ENCODE data around the gene RGMA. TPM values are rescaled to one million over a fixed set of nuclear protein-coding genes. Genes with fewer than 3 reads are reported as not detected.

Gene RGMA
- total and polyA plus RNA-seq, 2 experiments from 2014 or later, result 34.2 to 36.5 TPM

DNA sequence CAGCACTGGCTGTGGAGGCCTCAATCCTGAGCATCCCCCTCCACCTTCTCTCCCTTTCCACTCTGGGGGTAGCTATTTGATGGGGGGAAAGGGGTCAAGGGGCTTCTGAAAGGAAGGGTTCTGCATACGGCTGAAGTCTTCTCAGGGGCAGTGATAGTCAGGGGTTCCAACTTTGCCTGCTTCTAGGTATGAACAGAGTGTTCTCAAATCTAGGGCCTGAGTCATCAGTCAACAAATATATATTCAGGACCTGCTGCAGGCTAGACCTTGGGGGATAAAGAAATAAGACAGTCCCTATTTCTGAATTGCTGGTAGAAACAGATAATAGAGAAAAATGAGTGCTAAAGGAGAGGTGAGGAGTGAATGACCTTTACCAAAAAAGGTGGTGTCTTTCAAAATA, 12.8 kb downstream of the RGMA start (continued):
- TF ChIP-seq, protein P1, sequence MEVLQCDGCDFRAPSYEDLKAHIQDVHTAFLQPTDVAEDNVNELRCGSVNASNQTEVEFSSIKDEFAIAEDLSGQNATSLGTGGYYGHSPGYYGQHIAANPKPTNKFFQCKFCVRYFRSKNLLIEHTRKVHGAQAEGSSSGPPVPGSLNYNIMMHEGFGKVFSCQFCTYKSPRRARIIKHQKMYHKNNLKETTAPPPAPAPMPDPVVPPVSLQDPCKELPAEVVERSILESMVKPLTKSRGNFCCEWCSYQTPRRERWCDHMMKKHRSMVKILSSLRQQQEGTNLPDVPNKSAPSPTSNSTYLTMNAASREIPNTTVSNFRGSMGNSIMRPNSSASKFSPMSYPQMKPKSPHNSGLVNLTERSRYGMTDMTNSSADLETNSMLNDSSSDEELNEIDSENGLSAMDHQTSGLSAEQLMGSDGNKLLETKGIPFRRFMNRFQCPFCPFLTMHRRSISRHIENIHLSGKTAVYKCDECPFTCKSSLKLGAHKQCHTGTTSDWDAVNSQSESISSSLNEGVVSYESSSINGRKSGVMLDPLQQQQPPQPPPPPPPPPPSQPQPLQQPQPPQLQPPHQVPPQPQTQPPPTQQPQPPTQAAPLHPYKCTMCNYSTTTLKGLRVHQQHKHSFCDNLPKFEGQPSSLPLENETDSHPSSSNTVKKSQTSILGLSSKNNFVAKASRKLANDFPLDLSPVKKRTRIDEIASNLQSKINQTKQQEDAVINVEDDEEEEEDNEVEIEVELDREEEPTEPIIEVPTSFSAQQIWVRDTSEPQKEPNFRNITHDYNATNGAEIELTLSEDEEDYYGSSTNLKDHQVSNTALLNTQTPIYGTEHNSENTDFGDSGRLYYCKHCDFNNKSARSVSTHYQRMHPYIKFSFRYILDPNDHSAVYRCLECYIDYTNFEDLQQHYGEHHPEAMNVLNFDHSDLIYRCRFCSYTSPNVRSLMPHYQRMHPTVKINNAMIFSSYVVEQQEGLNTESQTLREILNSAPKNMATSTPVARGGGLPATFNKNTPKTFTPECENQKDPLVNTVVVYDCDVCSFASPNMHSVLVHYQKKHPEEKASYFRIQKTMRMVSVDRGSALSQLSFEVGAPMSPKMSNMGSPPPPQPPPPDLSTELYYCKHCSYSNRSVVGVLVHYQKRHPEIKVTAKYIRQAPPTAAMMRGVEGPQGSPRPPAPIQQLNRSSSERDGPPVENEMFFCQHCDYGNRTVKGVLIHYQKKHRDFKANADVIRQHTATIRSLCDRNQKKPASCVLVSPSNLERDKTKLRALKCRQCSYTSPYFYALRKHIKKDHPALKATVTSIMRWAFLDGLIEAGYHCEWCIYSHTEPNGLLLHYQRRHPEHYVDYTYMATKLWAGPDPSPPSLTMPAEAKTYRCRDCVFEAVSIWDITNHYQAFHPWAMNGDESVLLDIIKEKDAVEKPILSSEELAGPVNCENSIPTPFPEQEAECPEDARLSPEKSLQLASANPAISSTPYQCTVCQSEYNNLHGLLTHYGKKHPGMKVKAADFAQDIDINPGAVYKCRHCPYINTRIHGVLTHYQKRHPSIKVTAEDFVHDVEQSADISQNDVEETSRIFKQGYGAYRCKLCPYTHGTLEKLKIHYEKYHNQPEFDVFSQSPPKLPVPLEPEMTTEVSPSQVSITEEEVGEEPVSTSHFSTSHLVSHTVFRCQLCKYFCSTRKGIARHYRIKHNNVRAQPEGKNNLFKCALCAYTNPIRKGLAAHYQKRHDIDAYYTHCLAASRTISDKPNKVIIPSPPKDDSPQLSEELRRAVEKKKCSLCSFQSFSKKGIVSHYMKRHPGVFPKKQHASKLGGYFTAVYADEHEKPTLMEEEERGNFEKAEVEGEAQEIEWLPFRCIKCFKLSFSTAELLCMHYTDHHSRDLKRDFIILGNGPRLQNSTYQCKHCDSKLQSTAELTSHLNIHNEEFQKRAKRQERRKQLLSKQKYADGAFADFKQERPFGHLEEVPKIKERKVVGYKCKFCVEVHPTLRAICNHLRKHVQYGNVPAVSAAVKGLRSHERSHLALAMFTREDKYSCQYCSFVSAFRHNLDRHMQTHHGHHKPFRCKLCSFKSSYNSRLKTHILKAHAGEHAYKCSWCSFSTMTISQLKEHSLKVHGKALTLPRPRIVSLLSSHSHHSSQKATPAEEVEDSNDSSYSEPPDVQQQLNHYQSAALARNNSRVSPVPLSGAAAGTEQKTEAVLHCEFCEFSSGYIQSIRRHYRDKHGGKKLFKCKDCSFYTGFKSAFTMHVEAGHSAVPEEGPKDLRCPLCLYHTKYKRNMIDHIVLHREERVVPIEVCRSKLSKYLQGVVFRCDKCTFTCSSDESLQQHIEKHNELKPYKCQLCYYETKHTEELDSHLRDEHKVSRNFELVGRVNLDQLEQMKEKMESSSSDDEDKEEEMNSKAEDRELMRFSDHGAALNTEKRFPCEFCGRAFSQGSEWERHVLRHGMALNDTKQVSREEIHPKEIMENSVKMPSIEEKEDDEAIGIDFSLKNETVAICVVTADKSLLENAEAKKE (CRISPR knock-in tag; IDR thresholded peaks at IDR 0.05), result no peak
- no peak for TF ChIP-seq ZNF114 (CRISPR knock-in tag; IDR thresholded peaks at IDR 0.05)
- no peak for TF ChIP-seq CREB1 (CRISPR knock-in tag; IDR thresholded peaks at IDR 0.05; ENCODE audit: low read depth)
- TF ChIP-seq EZH2phosphoT487 (IDR thresholded peaks at IDR 0.05; ENCODE audit: unreplicated experiment), result no peak
- TF ChIP-seq ZNF331 (CRISPR knock-in tag; IDR thresholded peaks at IDR 0.05; ENCODE audit: low read depth), result no peak
- TF ChIP-seq, protein P2, sequence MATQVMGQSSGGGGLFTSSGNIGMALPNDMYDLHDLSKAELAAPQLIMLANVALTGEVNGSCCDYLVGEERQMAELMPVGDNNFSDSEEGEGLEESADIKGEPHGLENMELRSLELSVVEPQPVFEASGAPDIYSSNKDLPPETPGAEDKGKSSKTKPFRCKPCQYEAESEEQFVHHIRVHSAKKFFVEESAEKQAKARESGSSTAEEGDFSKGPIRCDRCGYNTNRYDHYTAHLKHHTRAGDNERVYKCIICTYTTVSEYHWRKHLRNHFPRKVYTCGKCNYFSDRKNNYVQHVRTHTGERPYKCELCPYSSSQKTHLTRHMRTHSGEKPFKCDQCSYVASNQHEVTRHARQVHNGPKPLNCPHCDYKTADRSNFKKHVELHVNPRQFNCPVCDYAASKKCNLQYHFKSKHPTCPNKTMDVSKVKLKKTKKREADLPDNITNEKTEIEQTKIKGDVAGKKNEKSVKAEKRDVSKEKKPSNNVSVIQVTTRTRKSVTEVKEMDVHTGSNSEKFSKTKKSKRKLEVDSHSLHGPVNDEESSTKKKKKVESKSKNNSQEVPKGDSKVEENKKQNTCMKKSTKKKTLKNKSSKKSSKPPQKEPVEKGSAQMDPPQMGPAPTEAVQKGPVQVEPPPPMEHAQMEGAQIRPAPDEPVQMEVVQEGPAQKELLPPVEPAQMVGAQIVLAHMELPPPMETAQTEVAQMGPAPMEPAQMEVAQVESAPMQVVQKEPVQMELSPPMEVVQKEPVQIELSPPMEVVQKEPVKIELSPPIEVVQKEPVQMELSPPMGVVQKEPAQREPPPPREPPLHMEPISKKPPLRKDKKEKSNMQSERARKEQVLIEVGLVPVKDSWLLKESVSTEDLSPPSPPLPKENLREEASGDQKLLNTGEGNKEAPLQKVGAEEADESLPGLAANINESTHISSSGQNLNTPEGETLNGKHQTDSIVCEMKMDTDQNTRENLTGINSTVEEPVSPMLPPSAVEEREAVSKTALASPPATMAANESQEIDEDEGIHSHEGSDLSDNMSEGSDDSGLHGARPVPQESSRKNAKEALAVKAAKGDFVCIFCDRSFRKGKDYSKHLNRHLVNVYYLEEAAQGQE (IDR thresholded peaks at IDR 0.05; ENCODE audit: unreplicated experiment), result no peak
- no peak for TF ChIP-seq EZH2 (IDR thresholded peaks at IDR 0.05; ENCODE audit: low read depth, unreplicated experiment)
- no peak for TF ChIP-seq JUNB (IDR thresholded peaks at IDR 0.05; ENCODE audit: unreplicated experiment)
- no peak for TF ChIP-seq STAT1 (IDR thresholded peaks at IDR 0.05; ENCODE audit: unreplicated experiment)

All from GM23338 (cell line).